ACHN (cell line): Measurements from ENCODE around the gene AGPAT2.

Source experiments
- DNase-seq: peaks from one replicate; pipeline ENCODE4 v3.0.0-alpha.2; 2015
- in situ Hi-C: cut with HindIII; loops from 2 replicates; pipeline ENCODE4 v1.10.0; 2017; ENCODE audit warnings: low sequenced_read_pairs, low pct_ligation_motif_present, low pct_unique_long_range_greater_than_20kb

Gene AGPAT2

GRCh38 chr9:136679431-136679941 lies 7.8 kb downstream of the AGPAT2 start:
- in situ Hi-C loops = no loop called here
- no peak for DNase-seq

GRCh38 chr9:136678624-136679023 lies 8.6 kb downstream of the AGPAT2 start:
- no peak for DNase-seq
- in situ Hi-C loops = no loop called here

GRCh38 chr9:136678034-136678433 lies 9.2 kb downstream of the AGPAT2 start:
- in situ Hi-C loops = no loop called here
- no peak for DNase-seq

- in situ Hi-C loops = no loop called here
Measured at GRCh38 chr9:136676920-136677686, 10.2 kb downstream of the AGPAT2 start.

GRCh38 chr9:136676297-136676794 lies 10.9 kb downstream of the AGPAT2 start:
- in situ Hi-C loops = no loop called here
- DNase-seq = no peak

More at GRCh38 chr9:136676920-136677686, 10.2 kb downstream of the AGPAT2 start:
- DNase-seq = no peak

GRCh38 chr9:136675477-136676296 lies 11.6 kb downstream of the AGPAT2 start:
- in situ Hi-C loops = no loop called here
- no peak for DNase-seq

- in situ Hi-C loops = no loop called here
- no peak for DNase-seq
Measured at GRCh38 chr9:136674786-136675349, 12.4 kb downstream of the AGPAT2 start.

- in situ Hi-C loops = no loop called here
- DNase-seq = no peak
Measured at GRCh38 chr9:136673975-136674785, 13.1 kb downstream of the AGPAT2 start.

GRCh38 chr9:136673088-136673974 lies 13.9 kb downstream of the AGPAT2 start:
- in situ Hi-C loops = no loop called here
- no peak for DNase-seq

GRCh38 chr9:136672431-136673087 lies 14.7 kb downstream of the AGPAT2 start:
- no peak for DNase-seq
- in situ Hi-C loops = no loop called here

GRCh38 chr9:136671646-136672430 lies 15.4 kb downstream of the AGPAT2 start:
- in situ Hi-C loops = no loop called here
- DNase-seq = peak; percentile 29

GRCh38 chr9:136671254-136671614 lies 16.0 kb downstream of the AGPAT2 start:
- in situ Hi-C loops = no loop called here
- no peak for DNase-seq

GRCh38 chr9:136670576-136671253 lies 16.5 kb downstream of the AGPAT2 start:
- no peak for DNase-seq
- in situ Hi-C loops = no loop called here

GRCh38 chr9:136669791-136670464 lies 17.3 kb downstream of the AGPAT2 start:
- DNase-seq = no peak
- in situ Hi-C loops = no loop called here
